HG03097 (cell line): ENCODE measurements around the gene TSNAX.
"Not testable (repeated sequence)": the region's sequence is repeated elsewhere in the genome, so short reads cannot be mapped to it uniquely, and the experiment has no call there.

Experiments
- ATAC-seq: cut with Tn5 transposase; IDR thresholded peaks from one replicate; pipeline ENCODE4 v1.9.1; 2021; ENCODE audit not compliant: unreplicated experiment, low FRiP score

Gene TSNAX, protein sequence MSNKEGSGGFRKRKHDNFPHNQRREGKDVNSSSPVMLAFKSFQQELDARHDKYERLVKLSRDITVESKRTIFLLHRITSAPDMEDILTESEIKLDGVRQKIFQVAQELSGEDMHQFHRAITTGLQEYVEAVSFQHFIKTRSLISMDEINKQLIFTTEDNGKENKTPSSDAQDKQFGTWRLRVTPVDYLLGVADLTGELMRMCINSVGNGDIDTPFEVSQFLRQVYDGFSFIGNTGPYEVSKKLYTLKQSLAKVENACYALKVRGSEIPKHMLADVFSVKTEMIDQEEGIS

DNA sequence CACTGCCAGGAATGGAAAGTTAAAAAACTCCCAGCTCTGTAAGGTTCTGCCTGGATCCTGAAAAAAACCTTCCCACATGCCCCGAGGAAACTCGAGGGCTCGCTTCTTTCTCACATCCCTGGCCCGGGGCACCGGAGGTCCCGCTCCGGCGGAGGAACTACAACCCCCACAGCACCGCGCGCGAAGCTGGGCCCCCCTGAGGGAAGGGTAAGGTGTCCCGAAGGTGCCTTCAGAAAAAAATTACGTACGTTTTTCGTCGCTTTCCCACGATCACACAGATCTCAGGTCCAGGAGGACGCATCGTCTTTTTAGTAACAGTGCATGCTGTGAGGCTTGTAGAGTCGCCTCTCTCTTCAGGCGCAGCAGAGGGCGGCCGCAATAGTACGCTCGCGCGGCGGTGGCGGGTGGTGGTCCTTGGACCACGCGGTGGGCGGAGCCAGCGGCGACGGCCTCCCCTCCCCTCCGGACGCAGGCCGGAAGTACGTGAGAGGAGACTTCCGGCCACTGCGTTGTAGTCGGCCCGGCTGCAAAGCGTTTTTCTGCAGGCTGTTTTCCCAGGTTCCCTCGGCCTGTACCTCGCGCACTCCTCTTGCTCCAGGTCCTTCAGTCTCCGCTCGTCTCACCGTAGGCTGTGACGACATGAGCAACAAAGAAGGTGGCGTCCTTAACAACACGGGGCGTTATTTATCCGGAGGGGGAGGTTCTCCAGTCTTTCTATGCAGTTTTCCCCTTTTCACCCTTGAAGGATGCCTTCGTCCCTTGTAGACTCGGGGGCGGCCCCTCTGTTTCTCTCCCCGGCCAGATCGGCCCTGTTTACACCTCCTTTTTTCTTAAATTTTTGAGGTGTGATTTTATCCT is at the start of gene TSNAX:
Gene TSNAX (plus strand): TSS at position 498 of the 858 bp plus-strand sequence. CDS start 142 bp downstream, at position 640.
- ATAC-seq, result peak; percentile 94

DNA sequence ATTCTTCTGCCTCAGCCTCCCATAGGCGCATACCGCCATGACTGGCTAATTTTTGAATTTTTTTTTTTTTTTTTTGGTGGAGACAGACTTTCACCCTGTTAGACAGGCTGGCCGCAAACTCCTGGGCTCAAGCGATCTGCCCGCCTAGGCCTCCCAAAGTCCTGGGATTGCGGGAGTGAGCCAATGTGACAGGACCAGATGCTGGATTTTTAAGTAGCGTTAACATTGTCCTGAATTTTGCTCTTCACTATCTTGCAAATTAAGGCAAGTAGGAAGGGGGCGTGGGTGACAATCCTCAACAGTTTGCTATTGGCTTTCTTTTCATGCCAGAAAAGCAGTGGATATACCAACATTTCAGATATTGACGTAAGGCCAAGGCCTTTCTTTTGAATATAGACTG is 49.7 kb upstream of the TSNAX start:
- ATAC-seq, result no peak

DNA sequence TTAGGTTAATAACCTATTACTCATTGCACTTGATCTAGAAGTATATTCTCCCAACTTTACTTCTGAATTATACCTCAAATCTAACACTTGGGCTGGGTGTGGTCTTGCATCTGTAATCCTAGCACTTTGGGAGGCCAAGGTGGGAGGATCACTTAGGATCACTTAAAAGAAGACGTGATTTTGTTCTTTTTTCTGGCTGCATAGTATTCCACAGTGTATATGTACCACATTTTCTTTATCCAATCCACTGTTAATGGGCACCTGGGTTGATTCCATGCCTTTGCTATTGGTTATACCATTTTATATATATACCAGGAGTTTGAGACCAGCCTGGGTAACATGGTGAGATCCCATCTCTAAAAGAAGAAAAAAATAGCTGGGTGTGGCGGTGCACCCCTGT is 48.5 kb upstream of the TSNAX start:
- no peak for ATAC-seq

DNA sequence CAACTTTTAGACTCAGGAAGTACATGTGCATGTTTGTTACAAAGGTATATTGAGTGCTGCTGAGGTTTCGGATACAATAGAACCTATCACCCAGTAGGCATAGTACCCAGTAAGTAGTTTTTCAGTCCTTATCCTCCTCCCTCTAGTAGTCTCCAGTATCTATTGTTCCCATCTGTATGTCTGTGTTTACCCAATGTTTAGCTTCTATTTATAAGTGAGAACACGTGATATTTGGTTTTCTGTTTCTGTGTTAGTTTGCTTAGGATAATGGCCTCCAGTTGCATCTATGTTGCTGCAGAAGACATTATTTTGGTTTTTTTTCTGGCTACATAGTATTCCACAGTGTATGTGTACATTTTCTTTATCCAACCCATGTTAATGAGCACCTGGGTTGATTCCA is 47.2 kb upstream of the TSNAX start:
- no peak for ATAC-seq

DNA sequence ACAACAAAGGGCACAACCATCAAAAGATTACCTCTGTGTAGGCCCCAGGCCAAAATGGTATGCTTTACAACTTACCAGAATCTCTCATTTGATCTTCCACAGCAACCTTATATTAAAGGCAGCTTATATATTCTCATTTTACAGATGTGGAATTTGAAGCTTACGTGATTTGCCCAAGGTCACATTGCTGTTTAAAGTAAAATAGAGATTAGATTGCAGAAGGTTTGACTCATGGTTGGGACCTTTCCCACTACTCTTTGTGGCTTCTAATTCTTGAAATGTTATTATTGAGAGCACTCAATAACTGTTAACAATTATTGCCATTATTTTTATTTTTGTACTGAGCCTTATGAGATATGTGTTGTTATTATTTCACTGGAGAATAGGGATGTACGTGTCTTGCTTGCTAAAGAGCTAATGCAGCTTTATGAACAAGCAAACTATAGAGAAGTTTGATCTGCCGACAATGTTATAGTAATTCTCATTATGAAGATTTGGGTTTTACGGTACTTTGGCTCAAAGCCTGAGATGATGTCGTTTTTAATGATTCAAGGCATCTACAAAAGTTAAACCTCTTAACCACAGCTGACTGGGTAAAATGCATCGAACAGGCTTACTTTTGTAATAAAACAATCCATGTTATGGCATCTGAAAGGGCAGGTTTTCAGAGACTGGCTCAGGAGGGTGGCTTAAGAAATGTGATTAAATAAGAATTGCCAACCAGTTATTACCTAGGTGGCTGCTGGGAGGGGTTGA is 43.3 kb upstream of the TSNAX start:
- ATAC-seq, result no peak

DNA sequence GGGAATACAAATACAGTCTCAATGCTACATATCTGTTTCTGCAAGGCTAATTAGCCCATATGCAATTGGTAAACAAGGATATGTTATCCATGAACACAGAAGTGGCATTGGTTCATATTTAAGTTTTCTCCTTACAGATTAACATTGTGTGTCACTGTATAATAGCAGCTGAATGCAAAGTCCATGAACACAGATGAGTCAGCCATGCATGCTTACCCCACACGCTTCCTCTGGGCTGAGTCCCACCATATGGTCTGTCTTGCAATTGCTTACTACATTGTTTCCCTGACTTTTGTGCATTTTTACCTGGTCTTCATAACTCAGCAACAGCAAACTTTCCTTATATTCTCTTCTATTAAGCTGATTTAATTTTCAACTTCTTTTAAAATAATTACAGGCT is 41.5 kb upstream of the TSNAX start:
- no peak for ATAC-seq

DNA sequence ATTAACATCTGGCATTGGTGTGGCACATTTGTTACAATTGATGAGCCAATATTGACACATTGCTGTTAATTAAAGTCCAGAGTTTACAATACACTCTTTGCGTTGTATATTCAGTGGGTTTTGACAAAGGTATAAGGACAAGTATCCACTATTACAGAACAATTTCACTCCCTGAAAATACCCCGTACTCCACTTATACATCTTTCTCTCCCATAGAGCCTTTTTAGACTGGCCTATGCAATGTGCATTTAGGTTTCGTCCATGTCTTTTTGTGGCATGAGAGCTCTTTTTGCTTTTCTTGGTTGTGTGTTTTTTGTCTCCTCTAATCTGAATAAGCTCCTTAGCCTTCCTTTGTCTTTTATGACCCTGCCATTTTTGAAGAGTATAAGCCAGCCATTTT is 40.6 kb upstream of the TSNAX start:
- ATAC-seq, result no peak

DNA sequence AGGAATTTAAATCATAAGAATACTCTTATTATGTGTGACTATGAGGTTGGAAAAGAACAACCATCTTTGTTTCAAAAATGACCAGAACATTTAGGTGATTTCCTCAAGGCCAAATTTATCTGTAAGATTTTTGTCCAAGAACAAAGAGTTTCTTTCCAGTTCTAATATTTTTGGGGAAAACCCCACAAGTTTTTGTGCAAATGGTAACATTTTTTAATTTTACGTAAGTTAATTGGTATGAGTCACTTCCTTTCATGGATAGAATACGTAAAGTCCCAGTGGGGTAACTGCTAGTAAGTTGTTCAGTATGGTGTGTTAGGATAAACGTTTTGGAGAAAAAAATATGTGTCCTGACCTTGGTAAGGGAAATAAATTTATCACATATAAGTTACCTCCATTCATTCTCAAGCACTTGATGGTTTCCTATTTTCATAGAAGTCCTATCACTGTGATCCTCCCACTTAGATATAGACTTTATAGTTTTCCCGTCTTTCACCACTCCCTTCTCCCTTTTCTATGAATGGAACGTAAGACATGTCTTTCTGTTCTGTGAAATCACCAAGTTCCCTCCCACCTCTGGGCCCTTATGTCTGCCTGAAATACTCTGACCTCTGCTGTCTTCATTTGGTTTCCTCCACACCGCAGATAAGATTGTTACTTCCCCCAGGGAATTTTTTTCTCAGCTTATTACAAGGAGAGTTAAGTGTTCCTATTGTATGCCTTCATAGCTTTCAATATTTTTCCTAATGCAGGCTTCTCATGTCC is 34.9 kb upstream of the TSNAX start:
- no peak for ATAC-seq

DNA sequence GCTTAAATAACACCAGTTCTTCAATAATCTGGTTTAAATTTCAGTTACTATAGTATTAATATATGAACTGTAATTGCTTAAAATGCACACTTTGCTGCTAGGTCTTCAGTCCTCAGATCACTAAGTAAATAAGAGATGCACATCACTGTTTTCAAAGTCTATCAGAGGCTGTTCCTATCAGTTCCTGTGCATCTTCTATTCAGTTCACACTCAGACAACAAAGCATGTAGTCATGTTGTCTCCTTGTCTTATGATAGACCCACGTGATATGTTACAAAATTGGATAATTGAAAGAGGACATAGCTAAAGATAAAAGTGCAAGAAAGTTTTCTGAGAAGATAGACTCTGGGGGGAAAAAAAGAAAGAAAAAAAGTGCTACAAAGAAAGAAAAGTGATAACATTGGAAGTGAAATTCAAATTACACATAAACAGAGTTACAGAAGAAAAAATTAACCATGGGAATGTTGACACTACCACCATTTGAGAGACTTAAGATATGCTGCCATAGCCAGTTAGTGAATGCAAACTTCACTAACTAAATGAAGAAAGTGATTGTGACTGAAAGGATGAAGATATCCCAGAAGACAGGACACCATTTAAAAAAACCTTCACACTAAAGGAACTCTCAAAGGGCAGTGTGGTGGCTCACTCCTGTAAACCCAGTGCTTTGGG is 33.9 kb upstream of the TSNAX start:
- no peak for ATAC-seq

DNA sequence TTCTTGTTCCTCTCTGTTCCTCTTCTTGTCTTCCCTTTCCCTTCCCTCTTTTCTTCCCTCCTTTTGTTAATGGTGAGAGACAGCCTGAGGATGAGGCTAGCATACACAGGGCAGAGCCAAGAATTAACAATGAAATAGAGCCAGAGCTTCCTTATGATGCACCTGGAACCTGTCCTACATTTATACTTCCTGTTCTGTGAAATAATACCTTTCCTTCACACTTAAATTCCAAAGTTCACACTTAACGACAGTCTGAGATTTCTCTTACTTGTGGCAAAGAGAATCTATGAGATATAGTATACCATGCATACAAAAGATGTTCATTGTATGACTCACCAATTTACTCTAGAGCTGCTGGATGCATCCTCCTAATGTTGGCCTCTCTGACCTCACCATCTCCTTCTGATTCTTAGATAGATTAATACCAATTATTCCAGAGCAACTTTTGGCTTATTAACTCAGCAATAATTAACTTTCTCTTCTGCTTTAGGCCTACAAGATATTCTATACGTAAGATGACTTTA is 30.8 kb upstream of the TSNAX start:
- ATAC-seq, result no peak

DNA sequence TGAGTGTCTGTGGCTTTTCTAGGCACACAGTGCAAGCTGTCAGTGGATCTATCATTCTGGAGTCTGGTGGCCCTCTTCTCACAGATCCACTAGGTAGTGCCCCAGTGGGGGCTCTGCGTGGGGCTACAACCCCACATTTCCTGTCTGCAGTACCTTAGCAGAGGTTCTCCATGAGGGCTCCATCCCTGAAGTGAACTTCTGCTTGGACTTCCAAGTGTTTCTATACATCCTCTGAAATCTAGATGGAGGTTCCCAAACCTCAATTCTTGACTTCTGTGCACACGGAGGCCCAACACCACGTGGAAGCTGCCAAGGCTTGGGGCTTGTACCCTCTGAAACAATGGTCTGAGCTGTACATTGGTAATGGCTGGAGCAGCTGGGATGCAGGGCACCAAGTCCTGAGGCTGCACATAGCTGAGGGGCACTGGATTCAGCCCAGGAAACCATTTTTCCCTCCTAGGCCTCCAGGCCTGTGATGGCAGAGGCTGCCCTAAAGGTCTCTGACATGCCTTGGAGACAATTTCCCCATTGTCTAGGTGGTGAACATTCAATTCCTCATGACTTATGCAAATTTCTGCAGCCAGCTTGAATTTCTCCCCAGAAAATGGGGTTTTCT is 29.2 kb upstream of the TSNAX start:
- ATAC-seq, result no peak

DNA sequence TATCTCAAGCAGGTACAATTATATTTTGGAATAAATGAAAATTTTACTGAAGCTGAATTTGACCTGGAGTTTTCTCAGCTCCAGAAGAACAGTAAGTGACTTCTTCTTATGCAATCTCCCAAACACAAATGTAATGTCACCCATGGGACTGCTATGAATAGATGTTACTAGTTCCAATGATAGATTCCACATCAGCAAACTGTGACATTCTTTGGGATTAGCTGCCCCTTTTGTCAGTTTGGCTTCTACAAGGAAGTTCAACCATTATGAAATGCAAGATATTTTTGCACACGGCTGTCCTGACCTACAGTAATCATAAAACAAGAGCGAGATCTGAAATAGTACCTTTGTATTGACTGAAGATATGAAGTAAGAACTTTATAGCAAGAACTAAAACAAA is 27.8 kb upstream of the TSNAX start:
- ATAC-seq, result no peak

DNA sequence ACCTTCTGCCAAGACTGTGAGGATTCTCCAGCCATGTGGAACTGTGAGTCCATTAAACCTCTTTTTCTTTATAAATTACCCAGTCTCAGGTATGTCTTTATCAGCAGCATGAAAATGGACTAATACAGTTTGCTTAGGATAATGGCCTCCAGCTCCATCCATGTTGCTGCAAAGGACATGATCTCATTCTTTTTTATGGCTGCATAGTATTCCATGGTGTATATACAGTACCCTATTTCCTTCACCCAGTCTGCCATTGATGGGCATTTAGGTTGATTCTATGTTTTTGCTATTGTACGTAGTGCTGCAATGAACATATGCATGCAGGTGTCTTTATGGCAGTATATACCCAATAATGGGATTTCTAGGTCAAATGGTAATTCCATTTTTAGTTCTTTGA is 25.3 kb upstream of the TSNAX start:
- not testable (repeated sequence) for ATAC-seq

DNA sequence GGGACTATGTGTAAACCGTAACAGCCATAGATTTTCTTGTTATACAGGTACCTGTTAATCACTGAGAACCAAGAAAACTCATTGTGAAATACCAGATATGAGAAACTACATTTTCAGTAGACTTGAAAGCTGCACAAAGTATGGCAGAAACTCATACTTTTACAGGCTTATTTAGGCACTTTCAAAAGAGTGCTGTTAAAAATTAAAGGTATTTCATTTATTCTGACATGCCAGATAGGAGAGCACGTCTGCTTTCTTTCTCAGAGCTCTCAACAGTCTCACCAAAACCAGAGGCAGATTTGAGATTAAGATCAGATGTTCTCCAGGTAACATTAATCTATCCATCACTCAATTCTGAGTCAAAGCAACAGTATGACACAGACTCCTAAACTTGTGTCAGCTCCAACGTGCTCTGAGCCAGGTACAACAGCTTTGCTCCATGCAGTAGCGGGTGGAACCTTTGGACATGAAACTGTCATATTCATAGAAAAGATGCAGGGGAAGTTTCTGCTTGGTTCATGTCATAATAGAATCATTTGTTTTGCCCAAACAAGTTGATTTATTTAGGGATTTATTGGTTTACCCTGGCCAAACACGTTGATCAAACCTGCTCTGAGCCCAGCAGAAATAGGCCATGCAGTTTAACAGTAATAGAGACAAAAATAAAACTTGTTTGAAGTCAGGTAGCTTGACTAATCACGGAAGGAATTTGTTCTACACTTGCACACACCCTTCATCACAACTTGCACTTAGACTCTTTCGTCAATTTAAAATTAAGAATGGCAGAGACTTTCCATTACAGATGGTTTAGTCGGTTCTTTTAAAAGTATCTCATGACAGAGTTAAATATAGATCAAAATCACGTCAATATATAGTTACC is 20.8 kb upstream of the TSNAX start:
- no peak for ATAC-seq

DNA sequence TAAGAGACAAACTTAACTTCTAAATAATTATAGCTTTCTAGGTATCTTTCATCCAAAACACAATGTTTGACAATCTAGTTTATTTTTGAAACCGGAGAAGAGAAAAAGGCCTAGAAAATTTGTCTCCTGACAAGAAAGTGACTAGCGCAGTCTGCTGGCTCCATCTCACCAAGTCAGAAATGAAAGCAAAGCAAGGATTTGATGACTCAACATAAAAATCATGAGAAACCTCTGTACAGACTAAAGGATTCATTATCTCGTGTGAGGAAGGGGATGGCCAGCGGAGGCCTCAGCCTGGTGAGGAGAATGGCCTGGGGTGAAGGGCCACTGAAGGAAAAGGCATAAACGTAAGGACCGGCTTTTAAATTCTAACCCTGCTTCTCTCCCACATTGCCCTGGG is 20.0 kb upstream of the TSNAX start:
- no peak for ATAC-seq

DNA sequence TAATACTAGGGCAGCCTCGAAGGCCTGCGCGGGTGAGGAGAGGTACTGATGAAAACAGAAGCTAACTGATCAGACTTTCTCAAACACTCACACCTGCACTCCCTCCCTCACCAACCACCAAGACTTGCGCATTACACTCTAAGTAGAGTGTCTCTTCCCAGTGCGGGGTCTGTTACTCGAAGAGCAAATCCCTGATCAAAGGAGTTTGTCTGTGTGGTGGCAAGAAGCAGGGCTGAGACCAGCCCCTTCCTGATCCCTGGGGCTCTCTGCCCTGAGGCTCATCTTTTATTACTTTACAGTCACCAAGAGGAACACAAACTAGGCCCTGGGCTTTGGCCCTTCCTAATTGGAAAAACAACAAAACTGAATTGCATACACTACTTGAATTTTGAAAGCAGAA is 19.5 kb upstream of the TSNAX start:
- ATAC-seq, result no peak

DNA sequence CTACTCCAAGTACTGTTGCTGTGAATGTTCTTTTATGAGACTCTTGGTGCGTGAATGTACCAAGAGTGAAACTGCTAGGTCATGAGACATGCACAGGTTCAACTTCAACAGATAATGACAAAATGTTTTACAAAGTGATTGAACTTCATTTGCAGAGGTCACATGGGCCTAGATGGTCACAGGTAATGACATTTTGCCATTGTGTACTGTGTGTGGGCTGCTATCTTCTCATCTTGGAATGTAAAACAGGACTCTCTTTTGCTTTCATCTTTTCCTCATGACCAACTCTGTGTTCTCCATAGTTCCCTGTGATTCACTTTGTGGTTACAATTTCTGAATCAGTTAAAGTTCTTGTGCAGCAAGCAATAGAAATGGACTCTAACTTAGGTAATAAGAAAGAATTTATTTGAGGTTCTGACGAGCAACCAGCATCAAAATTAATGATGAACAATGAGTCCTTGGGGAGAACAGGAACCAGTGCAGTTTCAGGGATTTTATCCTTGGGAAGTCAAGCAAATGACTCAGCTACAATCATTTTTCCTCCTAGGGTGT is 16.2 kb upstream of the TSNAX start:
- peak; percentile 40 for ATAC-seq

DNA sequence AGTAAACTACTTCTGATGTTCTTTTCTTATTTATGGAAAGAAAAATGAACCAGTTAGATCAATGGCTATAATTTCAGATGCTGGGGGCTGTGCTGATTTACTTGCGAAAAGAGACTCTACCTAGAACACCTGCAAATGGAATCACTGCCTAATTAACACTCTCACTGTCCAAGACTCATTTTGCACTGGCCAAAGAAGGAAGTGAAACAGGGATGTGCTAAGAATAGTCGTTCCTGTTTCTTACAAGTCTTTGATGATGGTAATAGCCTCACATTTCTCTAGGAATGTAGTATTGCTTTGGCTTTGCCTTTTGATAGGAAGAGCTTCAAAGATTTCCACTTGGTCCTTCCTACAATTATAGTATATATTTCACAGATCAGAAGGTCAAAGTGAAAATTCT is 12.7 kb upstream of the TSNAX start:
- no peak for ATAC-seq
